GM21576 (cell line): ENCODE data around the gene LATS1.
"Not testable (repeated sequence)": the region's sequence is repeated elsewhere in the genome, so short reads cannot be mapped to it uniquely, and the experiment has no call there.

Source experiments
- ATAC-seq: cut with Tn5 transposase; IDR thresholded peaks from one replicate; pipeline ENCODE4 v1.9.1; 2021; ENCODE audit warnings: mild to moderate bottlenecking, moderate library complexity; ENCODE audit not compliant: unreplicated experiment

The LATS1 gene

DNA sequence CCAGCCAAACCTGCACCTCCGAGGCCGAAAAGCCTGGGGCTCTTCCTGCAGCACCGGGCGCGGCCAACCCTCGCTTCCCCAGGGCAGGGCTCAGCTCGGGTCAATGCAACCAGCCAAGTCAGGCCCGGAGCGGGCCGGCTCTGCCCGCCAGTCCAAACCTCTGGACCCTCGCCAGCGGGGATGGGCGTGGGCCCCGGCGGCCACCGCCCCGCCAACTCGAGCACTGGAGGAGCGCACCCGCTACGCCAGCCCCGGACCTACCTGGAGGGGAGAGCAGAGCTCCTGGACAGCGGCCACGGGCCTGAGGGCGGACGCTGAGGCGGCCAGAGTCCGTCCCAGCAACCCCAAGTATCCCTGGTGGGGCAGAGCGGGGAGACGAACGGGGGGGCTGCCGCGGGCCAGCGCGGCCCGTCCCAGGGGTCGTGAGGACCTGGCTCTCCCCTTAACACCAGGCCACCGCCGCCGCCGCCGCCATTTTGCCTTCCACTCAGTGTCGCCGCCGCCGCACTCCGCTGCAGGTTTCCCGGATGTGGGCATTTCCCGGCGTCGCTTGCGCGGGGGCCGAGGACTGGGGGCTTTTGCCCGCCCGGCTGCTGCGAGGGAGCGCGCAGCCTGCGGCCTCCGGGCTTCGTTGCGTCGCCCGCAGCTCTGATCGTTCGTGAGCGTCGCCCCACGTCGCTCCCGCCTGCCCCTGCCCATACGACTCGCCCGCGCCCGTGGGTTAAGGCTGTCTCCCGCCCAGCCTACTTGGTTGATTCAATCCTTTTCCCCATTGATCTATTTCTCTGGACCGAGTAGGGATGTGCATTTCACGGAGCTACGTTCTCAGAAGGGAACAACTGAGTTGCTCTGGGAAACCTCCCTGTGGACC, at the start of gene LATS1:
TSS of gene LATS1 (minus strand) at position 514 of the 871 bp plus-strand sequence. CDS start 15,975 bp downstream, outside the sequence.
- ATAC-seq = peak; percentile 84

DNA sequence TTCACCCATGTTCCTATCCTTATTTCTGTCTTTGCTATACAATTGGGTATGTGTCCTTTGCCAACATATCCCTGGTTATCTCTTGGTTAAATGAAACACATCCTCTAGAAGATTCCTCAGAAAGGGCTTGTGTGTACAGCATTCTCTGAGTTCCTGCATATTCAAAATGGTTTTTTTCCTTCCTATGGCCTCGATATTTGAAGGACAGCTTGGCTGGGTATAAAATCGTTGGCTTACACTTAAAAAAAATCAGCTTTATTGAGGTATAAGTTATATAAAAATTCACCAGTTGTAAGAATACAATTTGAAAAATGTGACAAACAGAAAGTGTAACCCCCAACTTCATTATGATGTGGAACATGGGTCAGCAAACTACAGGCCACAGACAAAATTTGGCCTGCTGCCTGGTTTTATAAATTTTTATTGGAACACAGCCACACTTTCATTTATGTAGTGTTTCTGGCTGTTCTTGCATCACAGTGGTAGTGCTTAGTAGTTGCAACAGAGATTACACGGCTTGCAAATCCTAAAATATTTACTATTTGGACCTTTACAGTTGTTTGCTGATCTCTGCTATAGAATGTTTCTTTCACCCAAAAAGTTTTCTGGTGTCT, 48.4 kb upstream of the LATS1 start:
- no peak for ATAC-seq

DNA sequence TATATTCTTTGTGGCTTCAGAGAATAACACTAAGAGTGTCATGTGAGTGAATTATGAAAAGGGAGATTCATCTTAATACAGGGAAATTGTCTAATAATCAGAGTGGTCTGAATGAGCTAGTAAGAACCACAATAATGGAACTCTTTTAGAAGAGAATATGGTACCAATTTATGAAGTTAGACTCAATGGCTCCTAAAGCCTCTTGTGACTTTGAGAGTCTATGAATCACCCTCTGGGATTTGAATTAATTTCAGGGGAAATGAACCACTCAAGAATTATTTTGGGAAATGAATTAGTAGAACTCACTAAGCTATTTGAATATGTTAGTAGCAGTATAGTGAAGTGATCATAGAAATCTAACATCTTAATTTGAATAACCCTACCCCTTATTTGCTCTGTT, 46.0 kb upstream of the LATS1 start:
- no peak for ATAC-seq

DNA sequence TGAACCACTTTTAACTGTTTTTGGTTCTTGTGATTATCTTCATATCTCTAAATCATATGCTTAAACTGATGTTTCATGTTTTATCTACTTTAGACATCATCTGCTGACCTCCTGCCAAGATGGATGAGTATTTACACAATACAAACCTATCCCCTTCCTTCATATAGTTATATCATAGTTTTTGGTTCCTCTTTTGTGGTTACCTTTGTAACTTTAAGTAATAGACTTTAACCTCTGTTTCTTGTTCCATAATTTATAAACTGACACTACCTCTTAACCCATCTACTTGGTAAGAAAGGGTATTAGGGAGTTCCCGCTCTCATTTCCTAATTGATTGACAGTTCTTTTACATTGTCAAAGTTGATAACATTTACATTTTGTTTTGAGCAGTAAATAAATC, 43.5 kb upstream of the LATS1 start:
- peak; percentile 96 for ATAC-seq

DNA sequence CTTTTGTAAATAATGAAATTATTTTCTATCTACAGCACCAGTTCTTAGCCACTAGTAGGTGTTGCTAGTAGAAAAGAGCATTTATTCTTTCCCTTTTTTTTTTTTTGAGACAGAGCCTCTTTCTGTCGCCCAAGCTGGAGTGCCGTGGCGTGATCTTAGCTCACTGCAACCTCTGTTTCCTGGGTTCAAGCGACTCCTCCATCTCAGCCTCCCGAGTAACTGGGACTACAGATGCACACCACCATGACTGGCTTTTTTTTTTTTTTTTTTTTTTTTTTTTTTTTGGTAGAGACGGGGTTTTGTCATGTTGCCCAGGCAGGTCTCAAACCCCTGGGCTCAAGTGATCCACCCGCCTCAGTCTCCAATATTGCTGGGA, 38.3 kb upstream of the LATS1 start:
- ATAC-seq = no peak

DNA sequence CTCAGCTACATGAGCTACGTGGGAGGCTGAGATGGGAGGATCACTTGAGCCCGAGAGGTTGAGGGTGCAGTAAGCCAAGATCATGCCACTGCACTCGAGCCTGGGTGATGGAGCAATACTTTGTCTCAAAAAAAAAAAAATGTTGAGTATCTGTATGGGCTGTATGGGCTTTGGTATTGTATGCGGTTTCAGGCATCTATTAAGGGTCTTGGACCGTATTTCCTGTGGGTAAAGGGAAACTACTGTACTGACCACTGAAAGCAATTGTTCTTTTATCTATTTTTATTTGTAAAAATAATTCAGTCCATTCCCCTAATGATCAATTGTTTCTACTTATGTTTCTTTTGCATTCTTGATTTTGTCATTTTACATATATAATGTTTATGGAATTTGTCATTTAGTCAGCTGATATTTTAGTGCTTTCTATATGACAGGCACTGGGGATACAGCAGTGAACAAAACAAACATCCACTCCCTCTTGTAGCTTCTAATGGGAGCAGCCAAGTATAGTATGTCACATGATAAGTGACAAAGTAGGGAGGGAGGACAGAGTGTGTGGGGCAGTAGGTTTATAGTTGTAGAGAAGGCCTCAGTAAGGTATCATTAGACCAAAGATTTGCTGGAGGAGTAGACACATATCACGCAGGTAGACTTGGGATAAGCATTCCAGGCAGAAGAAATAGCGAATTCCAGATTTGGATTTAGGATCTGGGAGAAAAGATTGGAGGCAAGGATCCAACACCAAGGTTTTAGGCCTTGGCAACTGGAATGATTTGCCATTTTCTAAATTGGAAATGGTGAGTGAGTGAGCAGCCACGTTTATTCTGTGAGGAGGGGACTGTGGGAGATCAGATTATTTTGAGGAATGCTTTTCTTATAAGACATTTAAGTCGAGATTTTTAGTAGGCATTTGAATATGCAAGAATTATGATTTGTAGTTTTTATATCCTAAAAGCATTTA, 37.7 kb upstream of the LATS1 start:
- ATAC-seq = peak; percentile 55

DNA sequence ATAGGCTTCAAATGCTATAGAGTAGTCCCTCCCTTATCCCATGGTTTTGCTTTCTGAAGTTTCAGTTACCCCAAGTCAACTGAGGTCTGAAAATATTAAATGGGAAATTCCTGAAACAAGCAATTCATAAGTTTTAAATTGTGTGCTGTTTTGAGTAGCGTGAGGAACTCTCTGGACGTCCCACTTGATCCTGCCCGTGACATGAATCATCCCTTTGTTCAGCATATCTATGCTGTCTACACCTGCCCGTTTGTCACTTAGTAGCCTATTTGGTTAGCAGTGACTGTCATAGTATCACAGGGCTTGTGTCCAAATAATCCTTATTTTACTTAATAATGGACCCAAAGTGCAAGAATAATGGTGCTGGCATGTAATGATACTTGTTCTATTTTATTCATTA, 36.6 kb upstream of the LATS1 start:
- ATAC-seq = no peak

DNA sequence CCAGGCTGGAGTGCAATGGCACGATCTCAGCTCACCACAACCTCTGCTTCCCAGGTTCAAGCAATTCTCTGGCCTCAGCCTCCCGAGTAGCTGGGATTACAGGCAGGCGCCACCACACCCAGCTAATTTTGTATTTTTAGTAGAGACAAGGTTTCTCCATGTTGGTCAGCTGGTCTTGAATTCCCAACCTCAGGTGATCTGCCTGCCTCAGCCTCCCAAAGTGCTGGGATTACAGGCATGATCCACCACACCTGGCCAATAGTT, 35.4 kb upstream of the LATS1 start:
- ATAC-seq = not testable (repeated sequence)

DNA sequence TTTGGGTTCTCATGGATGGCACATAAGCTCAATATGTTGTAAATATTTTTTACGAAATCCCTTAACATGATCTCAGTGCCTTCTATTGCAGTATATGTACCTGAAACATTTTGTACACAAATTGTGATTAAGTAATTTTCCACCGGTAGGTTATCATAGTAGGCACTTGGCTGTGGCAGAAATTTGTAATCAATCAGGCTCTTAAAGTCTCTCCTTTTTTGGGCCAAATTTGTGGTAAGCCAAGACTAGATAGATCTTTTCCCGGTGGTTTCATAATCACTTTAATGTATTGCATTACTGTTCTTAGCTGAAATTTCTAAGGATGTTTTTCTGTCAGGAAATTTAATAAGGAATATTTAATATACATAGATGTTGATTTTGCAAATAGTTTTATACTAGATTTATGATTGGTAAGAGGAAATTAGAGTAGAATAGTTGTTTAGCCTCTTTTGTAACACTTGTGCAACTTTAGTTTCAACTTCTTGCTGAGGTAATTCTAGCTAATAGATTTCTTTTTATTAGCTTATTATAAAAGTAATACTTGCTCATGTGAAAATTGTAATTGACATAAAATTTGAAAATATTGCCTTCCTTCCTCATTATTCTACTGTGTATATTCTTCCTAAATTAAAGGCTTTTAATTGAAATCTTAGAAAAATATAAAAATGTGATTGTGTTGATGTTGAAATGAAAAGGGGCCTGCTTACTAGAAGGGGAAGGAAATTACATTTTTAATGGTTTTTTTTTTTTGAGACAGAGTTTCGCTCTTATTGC, 34.9 kb upstream of the LATS1 start:
- ATAC-seq = no peak

DNA sequence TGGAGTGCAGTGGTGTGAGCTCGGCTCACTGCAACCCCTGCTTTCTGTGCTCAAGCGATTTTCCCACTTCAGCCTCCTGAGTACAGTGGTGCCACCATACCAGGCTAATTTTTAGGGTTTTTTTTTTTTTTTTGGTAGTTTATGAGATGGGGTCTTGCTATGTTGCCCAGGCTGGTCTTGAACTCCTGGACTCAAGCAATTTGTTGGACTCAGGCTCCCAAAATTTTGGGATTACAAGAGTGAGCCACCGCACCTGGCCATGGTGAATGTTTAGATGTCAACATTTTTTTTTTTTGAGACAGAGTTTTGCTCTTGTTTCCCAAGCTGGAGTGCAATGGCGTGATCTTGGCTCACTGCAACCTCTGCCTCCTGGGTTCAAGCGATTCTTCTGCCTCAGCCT, 34.0 kb upstream of the LATS1 start:
- not testable (repeated sequence) for ATAC-seq

DNA sequence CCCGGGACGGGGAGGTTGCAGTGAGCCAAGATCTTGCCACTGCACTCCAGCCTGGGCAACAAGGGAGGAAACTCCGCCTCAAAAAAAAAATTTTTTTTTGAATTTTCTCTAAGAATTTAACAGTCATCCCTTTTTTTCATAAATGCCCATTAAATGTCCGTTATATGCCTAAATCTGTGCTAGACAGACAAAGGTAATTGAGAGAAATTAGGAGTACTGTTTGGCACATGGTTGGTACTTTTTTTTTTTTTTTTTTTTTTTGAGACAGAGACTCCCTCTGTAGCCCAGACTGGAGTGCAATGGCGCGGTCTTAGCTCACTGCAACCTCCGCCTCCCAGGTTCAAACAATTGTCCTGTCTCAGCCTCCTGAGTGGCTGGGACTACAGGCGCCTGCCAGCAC, 33.3 kb upstream of the LATS1 start:
- ATAC-seq = no peak

DNA sequence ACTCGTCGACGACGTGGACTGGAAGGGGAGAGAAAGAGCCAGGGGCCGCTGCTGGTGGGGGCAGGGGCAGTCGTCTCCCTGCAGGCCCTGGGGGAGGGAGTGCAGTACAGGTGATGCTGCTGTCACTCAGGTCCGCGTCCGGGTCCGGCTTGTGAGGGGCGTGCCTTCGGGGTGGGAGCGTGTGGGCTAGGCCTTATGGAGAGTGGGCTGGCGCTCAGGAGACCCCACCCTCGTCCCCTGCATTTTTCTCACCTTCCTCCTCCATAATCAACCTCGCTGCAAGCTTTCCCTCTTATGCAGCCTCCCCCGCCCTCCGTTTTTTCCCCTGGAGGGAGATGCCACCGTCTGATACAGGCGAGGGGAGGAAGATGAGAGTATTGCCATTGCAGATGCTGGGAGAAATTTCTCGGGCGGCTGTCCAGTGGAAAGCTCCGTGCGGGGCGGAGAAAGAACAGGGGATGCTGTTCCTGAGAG, 32.3 kb upstream of the LATS1 start:
- peak; percentile 27 for ATAC-seq

DNA sequence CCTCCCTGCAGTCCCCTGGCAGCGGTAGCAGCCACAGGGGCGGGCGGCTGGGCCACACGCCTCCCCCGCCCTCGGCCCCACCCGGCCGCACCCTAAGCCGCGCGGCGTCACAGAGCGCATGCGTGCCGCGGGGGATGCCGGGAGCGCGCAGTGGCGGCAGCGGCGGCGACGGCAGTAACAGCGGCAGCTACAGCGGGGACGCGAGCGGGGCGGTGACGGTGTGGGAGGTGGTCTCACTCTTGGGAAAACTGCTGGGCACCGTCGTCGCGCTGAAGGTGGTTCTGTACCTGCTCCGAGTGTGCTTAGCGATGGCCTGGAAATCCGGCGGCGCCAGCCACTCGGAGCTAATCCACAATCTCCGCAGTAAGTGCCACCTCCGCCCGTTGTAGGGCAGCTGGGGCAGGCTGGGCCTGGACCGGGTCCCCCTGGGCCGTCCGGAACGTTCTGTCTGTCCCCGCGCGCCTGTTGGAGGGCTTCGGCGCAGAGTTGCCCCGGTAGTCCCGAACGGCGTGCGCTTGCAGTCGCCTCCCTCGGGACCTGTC, 31.8 kb upstream of the LATS1 start, which contains the start of gene PCMT1:
TSS of gene PCMT1 (plus strand) at position 148 of the 542 bp plus-strand sequence. CDS start at position 309, 161 bp downstream.
- peak; percentile 79 for ATAC-seq

DNA sequence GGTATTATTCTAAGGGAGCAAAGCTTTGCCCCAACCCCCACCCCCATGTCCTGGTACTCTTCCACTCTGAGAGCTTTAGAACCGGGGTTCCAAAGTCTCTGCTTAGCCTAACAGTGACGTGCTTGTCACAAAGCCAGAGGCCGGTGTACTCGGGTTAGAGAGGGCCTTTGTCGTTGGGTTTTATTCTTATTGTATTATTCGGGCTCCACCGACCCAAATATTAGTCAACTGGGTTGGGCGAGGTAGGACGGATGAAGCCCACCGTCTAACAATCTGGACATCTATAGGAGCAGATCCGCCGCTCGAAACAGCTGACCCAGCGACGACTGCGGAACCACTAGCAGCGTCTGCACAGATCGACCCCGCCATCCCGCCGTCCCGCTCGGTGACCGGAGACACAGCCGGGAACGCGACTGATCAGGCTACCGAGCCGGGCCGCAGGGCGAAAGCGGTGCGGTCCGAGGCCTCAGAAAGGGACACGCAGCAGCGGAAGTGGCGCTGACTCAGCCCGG, 31.2 kb upstream of the LATS1 start:
- not testable (repeated sequence) for ATAC-seq

DNA sequence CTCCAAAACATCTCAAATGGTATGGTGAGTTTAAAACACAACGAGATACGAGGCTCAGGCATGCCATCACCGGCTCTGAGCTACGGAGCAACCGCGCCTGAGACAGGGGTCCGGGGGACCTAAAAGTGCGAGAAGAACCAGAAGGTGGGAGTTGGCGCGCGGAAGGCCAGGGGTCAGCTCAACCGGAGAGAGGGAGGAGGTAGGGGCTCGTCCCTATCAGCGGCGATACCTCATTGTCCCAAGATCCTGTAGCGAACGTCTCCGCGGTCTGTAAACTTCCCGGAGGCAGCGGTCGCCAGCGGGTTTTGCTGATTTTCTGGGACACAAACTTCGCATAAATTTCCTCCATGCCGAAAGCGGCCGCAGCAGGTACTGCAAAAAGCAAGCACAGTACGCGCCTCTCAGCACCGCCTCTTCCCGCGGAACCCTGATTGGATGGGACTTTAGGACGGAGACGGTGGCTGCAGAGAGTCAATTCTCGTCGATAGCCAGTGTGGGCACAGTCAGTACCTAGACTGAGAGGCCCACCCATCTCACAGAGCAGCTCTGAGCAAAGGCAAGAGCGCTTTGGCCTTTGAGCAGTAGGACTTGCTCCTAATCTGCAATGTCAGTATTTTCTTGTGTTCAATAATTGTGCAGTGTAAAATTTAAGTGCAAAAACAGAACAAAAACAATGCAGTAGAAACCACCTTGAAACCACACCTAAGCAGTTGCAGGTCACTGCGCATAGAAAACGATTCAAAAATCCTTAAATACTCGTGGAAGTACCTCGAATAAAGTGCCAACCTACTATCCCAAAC, 28.4 kb upstream of the LATS1 start, which contains the start of gene NUP43:
TSS of gene NUP43 (minus strand) at position 383 of the 800 bp plus-strand sequence. CDS start at position 349, 34 bp downstream.
- ATAC-seq = peak; percentile 56

DNA sequence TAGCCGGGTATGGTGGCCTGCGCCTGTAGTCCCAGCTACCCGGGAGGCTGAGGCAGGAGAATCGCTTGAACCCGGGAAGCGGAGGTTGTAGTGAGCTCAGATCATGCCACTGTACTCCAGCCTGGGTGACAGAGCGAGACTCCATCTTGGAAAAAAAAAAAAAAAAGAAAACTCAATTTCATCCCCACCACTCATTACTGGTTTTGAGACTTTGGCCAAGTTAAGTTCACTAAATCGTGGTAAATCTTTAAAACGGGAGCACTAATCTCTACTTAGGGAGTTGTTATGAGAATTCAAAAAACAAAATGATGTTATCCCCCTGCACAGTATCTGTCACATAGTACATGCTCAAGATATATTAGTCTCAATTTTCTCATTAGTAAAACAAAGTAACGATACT, 27.4 kb upstream of the LATS1 start:
- not testable (repeated sequence) for ATAC-seq

DNA sequence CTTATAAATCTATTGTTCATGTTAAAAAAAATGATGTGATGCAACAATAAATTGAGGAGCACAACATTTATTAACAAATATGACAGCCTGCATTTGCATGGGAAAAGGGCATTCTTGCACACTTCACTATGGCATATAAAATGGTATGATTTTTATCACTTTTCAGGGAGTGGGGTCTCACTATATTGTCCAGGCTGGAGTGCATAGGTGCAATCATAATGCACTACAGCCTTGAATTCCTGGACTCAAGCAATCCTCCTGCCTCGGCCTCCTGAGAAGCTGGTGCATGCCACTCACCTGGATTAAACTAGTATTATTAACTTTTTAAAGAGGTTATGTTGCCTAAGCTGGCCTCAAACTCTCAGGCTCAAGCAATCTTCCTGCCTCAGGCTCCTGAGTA, 17.0 kb upstream of the LATS1 start:
- no peak for ATAC-seq

DNA sequence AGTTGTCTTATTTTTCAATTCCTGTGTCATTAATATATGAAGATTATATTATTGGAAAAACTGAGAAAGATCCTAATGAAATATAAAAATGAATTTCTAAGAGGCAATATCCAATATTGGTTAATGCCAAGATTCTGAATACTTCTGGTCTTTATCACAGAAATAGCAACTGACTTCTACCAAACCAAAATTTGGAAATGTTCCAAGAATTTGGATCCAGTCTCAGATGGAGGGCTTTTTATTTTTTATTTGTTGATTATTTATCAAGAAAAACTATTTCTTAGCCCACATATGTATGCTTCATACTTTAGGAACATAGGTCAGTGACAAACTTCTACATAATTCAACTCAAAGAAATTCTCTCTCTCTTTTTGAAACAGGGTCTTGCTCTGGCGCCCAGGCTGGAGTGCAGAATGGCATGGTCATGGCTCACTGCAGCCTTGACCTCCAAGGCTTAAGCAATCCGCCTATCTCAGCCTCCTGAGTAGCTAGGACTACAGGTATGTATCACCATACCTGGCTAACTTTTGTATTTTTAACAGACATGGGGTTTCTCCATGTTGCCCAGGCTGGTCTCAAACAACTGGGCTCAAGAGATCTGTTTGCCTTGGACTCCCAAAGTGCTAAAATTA, 15.3 kb upstream of the LATS1 start:
- ATAC-seq = no peak

DNA sequence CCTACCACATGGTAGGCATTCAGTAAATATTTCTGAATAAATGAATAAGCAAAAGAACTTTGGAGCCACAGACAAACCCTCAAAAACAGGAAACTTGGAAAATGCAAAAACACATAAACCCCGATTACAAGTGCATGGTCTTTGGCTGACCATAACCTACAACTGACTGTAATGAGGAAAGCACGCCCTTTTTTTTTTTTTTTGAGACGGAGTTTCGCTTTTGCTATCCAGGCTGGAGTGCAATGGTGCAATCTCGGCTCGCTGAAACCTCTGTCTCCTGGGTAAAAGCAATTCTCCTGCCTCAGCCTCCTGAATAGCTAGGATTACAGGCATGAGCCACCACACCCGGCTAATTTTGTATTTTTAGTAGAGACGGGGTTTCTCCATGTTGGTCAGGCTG, 11.9 kb upstream of the LATS1 start:
- no peak for ATAC-seq
